GM18526 (cell line): ENCODE measurements around the gene WARS2.

Experiments
- POLR2A ChIP-seq: IDR thresholded peaks from 3 replicates; pipeline ENCODE4 v1.6.1; 2011; ENCODE audit not compliant: insufficient read length; ENCODE audit errors: extremely low read depth

WARS2 gene

DNA sequence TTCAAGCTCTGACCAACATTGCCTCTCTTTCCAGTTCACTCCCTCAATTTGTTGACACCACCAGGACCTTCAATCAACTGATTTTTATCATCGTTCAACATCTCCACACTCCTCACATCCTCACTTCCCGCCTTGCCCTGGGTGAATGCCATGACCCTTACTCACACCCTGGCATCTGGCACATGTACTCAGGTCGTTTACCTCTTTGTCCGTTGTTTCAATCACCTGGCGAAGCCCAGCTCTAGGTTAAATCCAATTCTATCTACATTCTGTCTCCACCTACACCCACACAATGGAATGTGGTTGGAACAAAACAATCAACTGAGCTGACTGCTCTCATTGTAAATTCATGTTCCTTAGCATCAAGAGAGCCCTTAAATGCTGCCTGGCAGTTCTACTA, 128.1 kb downstream of the WARS2 start:
- TF ChIP-seq POLR2A: no peak

DNA sequence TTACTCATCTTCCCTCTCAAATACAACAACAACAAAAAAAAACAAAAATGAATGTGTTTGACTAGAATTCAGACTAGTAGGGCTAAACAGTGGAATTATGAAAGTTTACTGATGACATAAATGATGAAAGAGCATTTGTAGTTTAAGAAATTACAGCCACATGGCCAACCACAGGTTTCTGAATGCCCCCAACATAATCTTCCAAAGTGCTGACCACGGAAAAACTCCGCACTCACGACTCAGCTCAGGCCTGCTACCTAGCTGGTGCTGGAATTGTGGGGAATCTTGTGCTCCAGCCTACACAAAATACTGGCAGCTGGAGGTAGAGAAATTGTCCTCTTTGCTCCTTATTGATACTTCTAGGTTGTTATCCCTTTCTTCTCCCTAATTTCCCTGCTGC, 128.7 kb downstream of the WARS2 start:
- no peak for TF ChIP-seq POLR2A

- TF ChIP-seq POLR2A: no peak
Measured at GRCh38 chr1:119011116-119011515, 129.3 kb downstream of the WARS2 start.

DNA sequence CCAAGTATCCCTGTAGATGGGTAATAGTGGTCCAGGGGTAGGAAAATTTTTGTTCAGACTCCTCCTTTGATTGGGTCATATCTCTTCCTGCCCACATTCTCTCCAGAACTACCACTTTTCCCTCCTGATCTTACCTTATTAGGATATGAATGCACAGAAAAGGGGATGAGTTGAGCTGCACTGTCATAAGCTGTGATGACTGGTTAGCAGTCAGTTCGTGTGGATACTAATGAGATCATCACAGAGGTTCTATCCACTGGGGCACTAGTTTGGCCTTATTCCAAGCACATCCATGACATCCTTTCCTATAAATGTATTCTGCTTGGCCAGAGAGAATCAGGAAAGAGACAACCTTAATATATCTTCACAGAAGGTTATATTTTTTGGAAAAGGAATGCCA, 130.3 kb downstream of the WARS2 start:
- TF ChIP-seq POLR2A: no peak

DNA sequence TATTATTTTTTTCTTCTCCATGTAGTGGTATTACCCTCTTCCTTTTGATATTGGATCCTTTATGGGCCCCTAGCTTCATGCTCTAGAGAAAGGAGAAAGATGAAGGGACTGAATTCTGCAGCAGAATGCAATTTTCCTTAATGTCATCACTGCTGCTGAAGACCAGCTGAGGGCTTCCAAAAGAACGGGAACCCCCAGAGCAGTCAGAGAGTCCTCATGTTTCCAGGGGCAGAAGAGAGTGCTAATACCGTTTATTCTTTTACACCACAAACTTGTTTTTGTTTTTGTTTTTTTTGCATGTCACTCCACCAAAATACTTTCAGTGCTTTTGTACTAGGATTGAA, 131.2 kb downstream of the WARS2 start:
- no peak for TF ChIP-seq POLR2A

GRCh38 chr1:119008483-119009311, 131.8 kb downstream of the WARS2 start:
- TF ChIP-seq POLR2A: no peak

GRCh38 chr1:119007670-119008482, 132.6 kb downstream of the WARS2 start:
- TF ChIP-seq POLR2A: no peak

- no peak for TF ChIP-seq POLR2A
Measured at GRCh38 chr1:119007339-119007669, 133.1 kb downstream of the WARS2 start.

DNA sequence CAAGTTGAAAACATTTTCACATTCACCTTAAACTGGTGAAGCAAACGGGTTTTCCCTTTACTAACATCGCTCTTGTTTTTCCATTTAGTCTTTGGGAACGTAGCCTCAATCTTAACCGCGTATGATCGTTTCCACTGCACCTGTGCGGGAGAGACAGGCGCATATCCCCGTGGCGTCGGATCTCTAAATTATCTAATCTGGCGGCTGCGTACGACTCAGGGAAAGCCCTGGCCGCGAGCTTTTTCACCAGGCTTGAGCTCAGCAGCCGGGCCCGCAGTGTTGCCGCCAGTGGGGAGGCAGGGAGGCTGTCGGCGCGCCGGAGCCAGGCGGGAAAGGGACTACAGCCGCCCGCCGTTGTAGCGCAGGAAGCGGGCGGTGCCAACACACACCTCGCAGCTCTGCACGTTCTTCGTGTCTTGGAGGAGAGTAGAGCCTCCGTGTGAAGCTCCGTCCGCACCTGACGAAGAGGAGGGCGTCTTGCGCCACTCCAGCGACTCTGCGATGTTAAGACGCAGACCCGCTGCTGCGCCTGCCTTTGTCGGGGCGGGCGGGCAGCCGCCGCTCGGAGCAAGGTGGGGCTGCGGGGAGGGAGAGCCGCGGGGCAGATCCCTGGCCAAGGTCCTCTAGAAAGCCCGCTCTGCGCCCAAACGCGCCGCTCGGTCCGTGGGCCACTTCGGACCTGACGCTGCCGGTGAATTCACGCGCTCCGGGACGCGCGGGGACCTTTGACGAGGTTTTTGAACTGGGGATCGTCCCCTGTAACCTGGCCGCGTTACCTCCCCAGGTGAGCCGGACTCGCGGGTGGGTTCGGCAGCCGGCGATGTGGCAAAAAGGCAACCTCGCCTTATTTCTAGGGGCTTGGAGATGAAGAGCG, 133.8 kb downstream of the WARS2 start:
- no peak for TF ChIP-seq POLR2A

GRCh38 chr1:119005724-119006405, 134.6 kb downstream of the WARS2 start:
- no peak for TF ChIP-seq POLR2A

DNA sequence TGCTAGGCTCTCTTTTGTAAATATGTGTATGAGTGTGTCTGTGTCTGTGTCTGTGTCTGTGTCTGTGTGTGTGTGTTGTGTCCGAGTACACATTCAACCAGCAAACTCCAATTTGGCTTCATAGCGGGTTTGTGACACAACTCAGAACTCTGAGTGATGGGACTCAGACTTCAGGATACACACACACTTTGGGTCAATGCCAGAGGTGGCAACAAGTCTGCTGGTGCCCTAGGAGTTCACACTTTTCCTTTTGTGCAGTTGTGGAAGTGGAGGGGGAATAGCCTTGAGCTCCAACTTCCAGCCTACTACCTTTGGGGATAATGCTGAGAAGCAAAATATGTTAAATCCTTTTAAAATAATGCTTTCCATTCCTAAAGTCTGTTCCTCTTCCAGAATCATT, 135.7 kb downstream of the WARS2 start:
- no peak for TF ChIP-seq POLR2A

DNA sequence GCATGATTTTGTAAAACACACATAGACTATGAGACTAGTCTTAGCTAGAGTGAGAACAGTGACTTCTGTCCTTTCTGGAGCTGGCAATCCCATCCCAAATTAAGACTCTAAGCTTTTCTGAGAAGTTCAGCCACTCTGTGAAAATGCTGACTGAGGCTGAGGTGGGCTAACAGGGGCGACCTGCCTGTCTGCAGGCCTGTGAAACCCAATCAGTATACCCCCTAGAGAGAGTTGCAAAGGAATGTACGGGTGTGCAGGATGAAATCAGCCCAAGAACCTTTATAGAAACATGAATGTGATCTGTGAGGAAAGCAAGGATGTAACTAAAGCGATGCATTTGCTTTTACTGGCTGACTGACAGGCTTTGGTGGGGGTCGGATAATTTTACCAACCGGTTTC, 136.3 kb downstream of the WARS2 start:
- TF ChIP-seq POLR2A: no peak

- TF ChIP-seq POLR2A: no peak
Measured at GRCh38 chr1:119003413-119004128, 136.9 kb downstream of the WARS2 start.

GRCh38 chr1:119002028-119002686, 138.3 kb downstream of the WARS2 start:
- TF ChIP-seq POLR2A: no peak
